Sigmoid colon (tissue), 7 donors: Measurements from ENCODE around the gene SSR4. TPM values are rescaled to one million over a fixed set of nuclear protein-coding genes. Genes with fewer than 3 reads are reported as not detected.
"Not testable (repeated sequence)": the region's sequence is repeated elsewhere in the genome, so short reads cannot be mapped to it uniquely, and the experiment has no call there.

Experiments
- DNase-seq: peaks from one replicate; pipeline ENCODE4 v3.0.0-alpha.2; 2019
- H3K27ac ChIP-seq, 4 donors: fragments of 200-600 bp; sonication (generic); one replicate each; pipeline ENCODE4 v1.5.1; 2016 to 2019; ENCODE audit warnings: mild to moderate bottlenecking in 1 of 4
- H3K27me3 ChIP-seq, 3 donors: fragments of 200-600 bp; sonication (generic); one replicate each; pipeline ENCODE4 v1.5.1; 2019; ENCODE audit warnings: mild to moderate bottlenecking in 1 of 3
- H3K36me3 ChIP-seq, 4 donors: fragments of 200-600 bp; sonication (generic); one replicate each; pipeline ENCODE4 v1.5.1; 2016 to 2019
- H3K4me1 ChIP-seq, 4 donors: fragments of 200-600 bp; sonication (generic); one replicate each; pipeline ENCODE4 v1.5.1; 2017 to 2019
- H3K4me3 ChIP-seq, 4 donors: fragments of 200-600 bp; sonication (generic); one replicate each; pipeline ENCODE4 v1.5.1; 2017 to 2019; ENCODE audit warnings: mild to moderate bottlenecking in 2 of 4, moderate library complexity in 1 of 4
- H3K9me3 ChIP-seq, 4 donors: fragments of 200-600 bp in 3 of 4; sonication (generic) in 3 of 4; one replicate each; pipeline versions ENCODE4 v1.5.1 to v1.6.1; 2013 to 2019
- EP300 ChIP-seq, 4 donors: sonication (generic); formaldehyde crosslinking; IDR thresholded peaks; one replicate each; pipeline ENCODE4 v1.6.1; 2017; ENCODE audit warnings: antibody characterized with exemption in 4 of 4
- POLR2A ChIP-seq, 2 donors: fragments of 450-650 bp; IDR thresholded peaks; one replicate each; pipeline ENCODE4 v1.6.1; 2016; ENCODE audit warnings: antibody characterized with exemption in 2 of 2, mild to moderate bottlenecking in 2 of 2, moderate library complexity in 2 of 2
- POLR2AphosphoS5 ChIP-seq, 4 donors: sonication (generic); formaldehyde crosslinking; IDR thresholded peaks; one replicate each; pipeline ENCODE4 v1.6.1; 2017; ENCODE audit warnings: antibody characterized with exemption in 4 of 4
- WGBS, 2 donors: extraction: QIAGEN DNeasy Blood & Tissue Kit; methylation state at CpG; one replicate each; pipeline ENCODE4 v1.1.7; 2013; 5-methylcytosine and 5-hydroxymethylcytosine counted together
- intact Hi-C: fragments of 100-400 bp; cut with DNase I; formaldehyde crosslinking; loops from one replicate; pipeline ENCODE4 v1.15.1; 2023
- polyA plus RNA-seq, 3 donors: library from polyadenylated mRNA; stranded (reverse); fragments of 200-250 nt; gene quantifications; one replicate each; pipeline ENCODE4 v1.2.3, GENCODE V29; 2013
- total RNA-seq, 4 donors: library from RNA; depleted of rRNA; stranded (reverse); fragments of >200 nt; gene quantifications; one replicate each; pipeline ENCODE4 v1.1.0, GENCODE V29; 2016
- TF ChIP-seq, protein P1 (sequence below), 4 experiments: fragments of 450-650 bp in 3 of 4; fragments of 200-600 bp in 1 of 4; IDR thresholded peaks; one replicate each; pipeline ENCODE4 v1.5.1; 2016 to 2019; ENCODE audit warnings: antibody characterized with exemption in 4 of 4, mild to moderate bottlenecking in 3 of 4, moderate library complexity in 2 of 4
- donor health status: healthy with polysubstance abuse.
- donor health status: Bipolar disorder and iron deficiency.
- donor health status: healthy.

SSR4 gene
- total and polyA plus RNA-seq, 7 donors = 143 to 494 (median 177) TPM

GRCh38 chrX:153812220-153812619, 17.8 kb downstream of the SSR4 start:
- intact Hi-C loops = no loop called here
- H3K36me3 ChIP-seq = no peaks in the 10 kb centered on the region
- no peak for TF ChIP-seq POLR2A (IDR thresholded peaks at IDR 0.05)
- TF ChIP-seq EP300 (IDR thresholded peaks at IDR 0.05) = no peak
- TF ChIP-seq, protein P1, sequence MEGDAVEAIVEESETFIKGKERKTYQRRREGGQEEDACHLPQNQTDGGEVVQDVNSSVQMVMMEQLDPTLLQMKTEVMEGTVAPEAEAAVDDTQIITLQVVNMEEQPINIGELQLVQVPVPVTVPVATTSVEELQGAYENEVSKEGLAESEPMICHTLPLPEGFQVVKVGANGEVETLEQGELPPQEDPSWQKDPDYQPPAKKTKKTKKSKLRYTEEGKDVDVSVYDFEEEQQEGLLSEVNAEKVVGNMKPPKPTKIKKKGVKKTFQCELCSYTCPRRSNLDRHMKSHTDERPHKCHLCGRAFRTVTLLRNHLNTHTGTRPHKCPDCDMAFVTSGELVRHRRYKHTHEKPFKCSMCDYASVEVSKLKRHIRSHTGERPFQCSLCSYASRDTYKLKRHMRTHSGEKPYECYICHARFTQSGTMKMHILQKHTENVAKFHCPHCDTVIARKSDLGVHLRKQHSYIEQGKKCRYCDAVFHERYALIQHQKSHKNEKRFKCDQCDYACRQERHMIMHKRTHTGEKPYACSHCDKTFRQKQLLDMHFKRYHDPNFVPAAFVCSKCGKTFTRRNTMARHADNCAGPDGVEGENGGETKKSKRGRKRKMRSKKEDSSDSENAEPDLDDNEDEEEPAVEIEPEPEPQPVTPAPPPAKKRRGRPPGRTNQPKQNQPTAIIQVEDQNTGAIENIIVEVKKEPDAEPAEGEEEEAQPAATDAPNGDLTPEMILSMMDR (IDR thresholded peaks at IDR 0.05) = no peak
- no peak for TF ChIP-seq POLR2AphosphoS5 (IDR thresholded peaks at IDR 0.05)
- H3K27ac ChIP-seq = no peak overlapping the region
- no peaks in the 10 kb centered on the region for H3K27me3 ChIP-seq
- no peaks in the 10 kb centered on the region for H3K4me1 ChIP-seq
- DNase-seq = no peak
- WGBS, 2 donors = 32 to 57% methylated on average over 14 of the region's 14 CpGs
- no peak overlapping the region for H3K4me3 ChIP-seq
- no peaks in the 10 kb centered on the region for H3K9me3 ChIP-seq

- DNase-seq = no peak
- H3K27me3 ChIP-seq = no peaks in the 10 kb centered on the region
- WGBS, 2 donors = 91 to 95% methylated on average over 5 of the region's 5 CpGs
- H3K4me1 ChIP-seq = no peaks in the 10 kb centered on the region
- H3K36me3 ChIP-seq = no peaks in the 10 kb centered on the region
- H3K9me3 ChIP-seq = no peaks in the 10 kb centered on the region
- TF ChIP-seq, protein P1 (IDR thresholded peaks at IDR 0.05) = no peak
- no peak for TF ChIP-seq POLR2A (IDR thresholded peaks at IDR 0.05)
- TF ChIP-seq EP300 (IDR thresholded peaks at IDR 0.05) = no peak
- no peak for TF ChIP-seq POLR2AphosphoS5 (IDR thresholded peaks at IDR 0.05)
- intact Hi-C loops = no loop called here
- no peak overlapping the region for H3K4me3 ChIP-seq
- H3K27ac ChIP-seq = no peak overlapping the region
These were observed 18.7 kb downstream of the SSR4 start for GRCh38 chrX:153813161-153813560.

DNA sequence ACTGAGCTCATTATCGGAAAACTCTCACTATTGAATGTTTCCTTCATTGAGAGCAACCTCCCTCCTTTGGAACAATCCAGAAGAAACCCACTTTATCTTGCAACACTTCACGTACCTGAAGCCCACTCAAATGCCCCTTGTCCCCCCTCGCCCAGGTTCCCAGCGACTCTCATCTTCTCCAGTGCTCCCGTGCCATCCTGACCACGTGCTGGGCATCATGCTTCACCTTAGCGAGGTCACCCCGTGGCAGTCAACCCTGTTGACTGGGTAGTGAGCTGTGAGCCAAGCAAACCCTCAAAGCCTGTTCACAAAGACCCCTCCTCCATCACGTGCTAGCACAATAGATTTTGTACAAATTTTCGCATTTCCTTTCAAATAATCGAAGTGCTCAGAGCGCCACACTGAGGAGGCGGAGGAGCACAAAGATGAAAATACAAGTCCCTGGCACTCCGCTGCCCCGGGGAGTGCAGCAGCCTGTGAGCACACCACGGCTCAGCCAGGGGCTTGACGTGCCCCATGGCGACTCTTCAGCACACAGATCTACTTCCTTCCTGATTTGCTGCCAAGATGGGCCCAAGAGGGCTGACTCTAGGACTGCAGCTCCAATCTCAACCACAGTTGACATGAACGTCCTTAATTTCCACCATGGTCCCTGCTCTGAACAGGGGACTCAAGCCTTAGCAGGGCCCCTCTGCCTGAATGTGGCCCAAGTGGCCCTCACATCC, 20.3 kb downstream of the SSR4 start:
- intact Hi-C loops = no loop called here
- TF ChIP-seq EP300 (IDR thresholded peaks at IDR 0.05) = no peak
- TF ChIP-seq POLR2AphosphoS5 (IDR thresholded peaks at IDR 0.05) = no peak
- TF ChIP-seq, protein P1 (IDR thresholded peaks at IDR 0.05) = no peak
- no peak for TF ChIP-seq POLR2A (IDR thresholded peaks at IDR 0.05)
- H3K9me3 ChIP-seq = no peaks in the 10 kb centered on the region
- peaks cover 0 to 10% (median 3%) of the 10 kb centered on the region in 4 donors for H3K4me1 ChIP-seq
- WGBS, 2 donors = 68 to 72% methylated on average over 19 of the region's 19 CpGs
- H3K27me3 ChIP-seq = no peaks in the 10 kb centered on the region
- H3K27ac ChIP-seq = no peak overlapping the region
- H3K36me3 ChIP-seq = no peaks in the 10 kb centered on the region
- no peak overlapping the region for H3K4me3 ChIP-seq
- DNase-seq = no peak

DNA sequence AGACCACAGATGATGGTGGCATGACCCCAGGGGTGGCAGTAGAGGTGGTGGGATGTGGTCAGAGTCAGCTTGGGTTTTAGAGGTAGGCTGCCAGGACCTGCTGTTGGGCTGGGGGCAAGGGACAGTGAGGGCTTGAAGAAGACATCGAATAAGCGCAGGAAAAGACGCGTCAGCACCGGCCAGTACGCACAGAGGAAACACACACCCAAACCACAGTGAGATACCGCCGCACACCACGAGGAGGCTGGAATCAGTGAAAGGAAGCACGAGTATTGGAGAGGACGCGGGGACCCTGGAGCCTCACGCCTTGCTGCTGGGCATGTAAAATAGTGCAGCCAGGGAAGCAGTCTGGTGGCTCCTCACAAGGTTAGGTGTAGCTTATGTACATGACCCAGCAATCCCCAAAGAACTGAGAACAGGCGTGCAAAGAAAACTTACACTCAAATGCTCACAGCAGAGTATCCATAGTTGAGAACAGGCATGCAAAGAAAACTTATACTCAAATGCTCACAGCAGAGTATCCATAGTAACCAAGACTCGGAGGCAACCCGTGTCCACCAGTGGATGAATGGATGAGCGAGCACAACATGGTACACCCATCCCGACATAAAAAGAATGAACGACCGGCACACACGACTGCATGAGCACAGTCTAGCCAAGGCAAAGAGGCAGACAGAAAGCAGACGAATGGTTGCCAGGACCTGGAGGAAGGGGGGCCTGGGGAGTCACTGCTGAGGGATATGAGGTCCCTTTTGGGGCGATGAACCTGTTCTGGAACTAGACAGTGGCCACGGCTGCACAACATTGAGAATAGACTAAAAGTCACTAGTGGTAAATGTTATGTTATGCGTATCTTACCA, 22.6 kb downstream of the SSR4 start:
- intact Hi-C loops = no loop called here
- Histone ChIP-seq H3K27ac (no peak overlapping the region), H3K4me3 (no peak overlapping the region), H3K4me1 (peaks cover 0 to 10% (median 3%) of the 10 kb centered on the region in 4 donors), H3K36me3 (no peaks in the 10 kb centered on the region), H3K27me3 (no peaks in the 10 kb centered on the region), H3K9me3 (no peaks in the 10 kb centered on the region)
- no peak for TF ChIP-seq POLR2AphosphoS5 (IDR thresholded peaks at IDR 0.05)
- no peak for TF ChIP-seq EP300 (IDR thresholded peaks at IDR 0.05)
- TF ChIP-seq POLR2A (IDR thresholded peaks at IDR 0.05) = no peak
- TF ChIP-seq, protein P1 (IDR thresholded peaks at IDR 0.05) = no peak
- WGBS, 2 donors = 66 to 85% methylated on average over 25 of the region's 25 CpGs
- no peak for DNase-seq

GRCh38 chrX:153818064-153818463, 23.6 kb downstream of the SSR4 start:
- H3K27me3 ChIP-seq, intact Hi-C loops, H3K36me3 ChIP-seq, H3K4me3 ChIP-seq, DNase-seq, H3K27ac ChIP-seq, H3K9me3 ChIP-seq: not testable (repeated sequence)
- H3K4me1 ChIP-seq = peaks cover 0 to 10% (median 3%) of the 10 kb centered on the region in 4 donors
- 86 to 88% methylated on average over 9 of the region's 9 CpGs for WGBS, 2 donors
